Measurements from ENCODE around the gene TNFRSF21.

DNA sequence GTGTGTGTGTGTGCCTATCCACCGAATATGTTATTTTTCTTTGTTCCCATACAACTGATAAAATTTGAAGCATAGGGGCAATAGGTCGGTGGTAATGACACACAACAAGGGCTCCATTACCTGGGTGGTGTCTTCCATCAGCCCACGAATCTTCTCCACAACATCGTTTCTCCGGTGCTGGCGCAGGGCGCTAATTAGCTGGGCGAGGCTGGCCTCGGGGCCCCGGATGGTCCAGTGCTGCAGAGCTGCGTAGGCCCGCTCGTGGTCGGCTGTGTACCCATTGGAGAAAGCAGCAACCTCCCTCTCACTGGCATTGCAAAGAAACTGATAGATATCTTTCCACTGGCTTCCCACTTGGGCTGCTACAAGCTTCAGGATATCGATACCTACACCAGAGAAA lies 56.6 kb downstream of the TNFRSF21 start:
- TF ChIP-seq, protein P1, sequence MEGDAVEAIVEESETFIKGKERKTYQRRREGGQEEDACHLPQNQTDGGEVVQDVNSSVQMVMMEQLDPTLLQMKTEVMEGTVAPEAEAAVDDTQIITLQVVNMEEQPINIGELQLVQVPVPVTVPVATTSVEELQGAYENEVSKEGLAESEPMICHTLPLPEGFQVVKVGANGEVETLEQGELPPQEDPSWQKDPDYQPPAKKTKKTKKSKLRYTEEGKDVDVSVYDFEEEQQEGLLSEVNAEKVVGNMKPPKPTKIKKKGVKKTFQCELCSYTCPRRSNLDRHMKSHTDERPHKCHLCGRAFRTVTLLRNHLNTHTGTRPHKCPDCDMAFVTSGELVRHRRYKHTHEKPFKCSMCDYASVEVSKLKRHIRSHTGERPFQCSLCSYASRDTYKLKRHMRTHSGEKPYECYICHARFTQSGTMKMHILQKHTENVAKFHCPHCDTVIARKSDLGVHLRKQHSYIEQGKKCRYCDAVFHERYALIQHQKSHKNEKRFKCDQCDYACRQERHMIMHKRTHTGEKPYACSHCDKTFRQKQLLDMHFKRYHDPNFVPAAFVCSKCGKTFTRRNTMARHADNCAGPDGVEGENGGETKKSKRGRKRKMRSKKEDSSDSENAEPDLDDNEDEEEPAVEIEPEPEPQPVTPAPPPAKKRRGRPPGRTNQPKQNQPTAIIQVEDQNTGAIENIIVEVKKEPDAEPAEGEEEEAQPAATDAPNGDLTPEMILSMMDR (IDR thresholded peaks at IDR 0.05): no peak
- TF ChIP-seq POLR2A (IDR thresholded peaks at IDR 0.05): no peak

Measured in heart left ventricle (tissue), 13 donors.